ENCODE data around the gene PSMD8. TPM values are rescaled to one million over a fixed set of nuclear protein-coding genes. Genes with fewer than 3 reads are reported as not detected.

Gene PSMD8
- total RNA-seq, 1 experiment from 2014 or later = 658 TPM

Other genes with a start within 250 kb of the PSMD8 start
- gene DPF1, start 150.3 kb upstream of the PSMD8 start, total RNA-seq (2014; rRNA removed; shearing (Covaris generic); ENCODE audit: low replicate concordance) = 6.9 and 7.0 TPM in 2 replicates
- 1.0 TPM in 1 of 2 replicates, not detected in the other for gene PPP1R14A, start 118.2 kb upstream of the PSMD8 start, total RNA-seq (2014; rRNA removed; shearing (Covaris generic); ENCODE audit: low replicate concordance)
- 1.8 and 7.7 TPM in 2 replicates for gene SPINT2, start 110.0 kb upstream of the PSMD8 start, total RNA-seq (2014; rRNA removed; shearing (Covaris generic); ENCODE audit: low replicate concordance)
- gene C19orf33, start 70.3 kb upstream of the PSMD8 start, total RNA-seq (2014; rRNA removed; shearing (Covaris generic); ENCODE audit: low replicate concordance) = not detected in 2 replicates
- gene YIF1B, start 58.6 kb upstream of the PSMD8 start, total RNA-seq (2014; rRNA removed; shearing (Covaris generic); ENCODE audit: low replicate concordance) = 192 and 294 TPM in 2 replicates
- 6.6 and 9.7 TPM in 2 replicates for gene KCNK6, start 54.7 kb upstream of the PSMD8 start, total RNA-seq (2014; rRNA removed; shearing (Covaris generic); ENCODE audit: low replicate concordance)
- gene CATSPERG, start 38.7 kb upstream of the PSMD8 start, total RNA-seq (2014; rRNA removed; shearing (Covaris generic); ENCODE audit: low replicate concordance) = 0.25 and 2.3 TPM in 2 replicates
- not detected in 2 replicates for gene GGN, start 13.5 kb downstream of the PSMD8 start, total RNA-seq (2014; rRNA removed; shearing (Covaris generic); ENCODE audit: low replicate concordance)
- 0.49 and 4.5 TPM in 2 replicates for gene SPRED3, start 14.1 kb downstream of the PSMD8 start, total RNA-seq (2014; rRNA removed; shearing (Covaris generic); ENCODE audit: low replicate concordance)
- 12.7 and 15.3 TPM in 2 replicates for gene FAM98C, start 28.5 kb downstream of the PSMD8 start, total RNA-seq (2014; rRNA removed; shearing (Covaris generic); ENCODE audit: low replicate concordance)
- gene RASGRP4, start 51.6 kb downstream of the PSMD8 start, total RNA-seq (2014; rRNA removed; shearing (Covaris generic); ENCODE audit: low replicate concordance) = not detected in 2 replicates
- gene RYR1, start 59.1 kb downstream of the PSMD8 start, total RNA-seq (2014; rRNA removed; shearing (Covaris generic); ENCODE audit: low replicate concordance) = not detected in 2 replicates
- 0.30 TPM in 1 of 2 replicates, not detected in the other for gene MAP4K1, start 243.4 kb downstream of the PSMD8 start, total RNA-seq (2014; rRNA removed; shearing (Covaris generic); ENCODE audit: low replicate concordance)
- gene EIF3K, start 244.6 kb downstream of the PSMD8 start, total RNA-seq (2014; rRNA removed; shearing (Covaris generic); ENCODE audit: low replicate concordance) = 252 and 669 TPM in 2 replicates

All from MG63 (cell line).